NCI-H2029 treated with DMSO at 0.1 percent for 48 hours (cell line): ENCODE measurements around the gene MTSS2.
"Not testable (repeated sequence)": the region's sequence is repeated elsewhere in the genome, so short reads cannot be mapped to it uniquely, and the experiment has no call there.

ENCODE experiments used
- DNase-seq: peaks from one replicate; lab custom pipeline; 2025; lab: John Stamatoyannopoulos, UW

Gene MTSS2

DNA sequence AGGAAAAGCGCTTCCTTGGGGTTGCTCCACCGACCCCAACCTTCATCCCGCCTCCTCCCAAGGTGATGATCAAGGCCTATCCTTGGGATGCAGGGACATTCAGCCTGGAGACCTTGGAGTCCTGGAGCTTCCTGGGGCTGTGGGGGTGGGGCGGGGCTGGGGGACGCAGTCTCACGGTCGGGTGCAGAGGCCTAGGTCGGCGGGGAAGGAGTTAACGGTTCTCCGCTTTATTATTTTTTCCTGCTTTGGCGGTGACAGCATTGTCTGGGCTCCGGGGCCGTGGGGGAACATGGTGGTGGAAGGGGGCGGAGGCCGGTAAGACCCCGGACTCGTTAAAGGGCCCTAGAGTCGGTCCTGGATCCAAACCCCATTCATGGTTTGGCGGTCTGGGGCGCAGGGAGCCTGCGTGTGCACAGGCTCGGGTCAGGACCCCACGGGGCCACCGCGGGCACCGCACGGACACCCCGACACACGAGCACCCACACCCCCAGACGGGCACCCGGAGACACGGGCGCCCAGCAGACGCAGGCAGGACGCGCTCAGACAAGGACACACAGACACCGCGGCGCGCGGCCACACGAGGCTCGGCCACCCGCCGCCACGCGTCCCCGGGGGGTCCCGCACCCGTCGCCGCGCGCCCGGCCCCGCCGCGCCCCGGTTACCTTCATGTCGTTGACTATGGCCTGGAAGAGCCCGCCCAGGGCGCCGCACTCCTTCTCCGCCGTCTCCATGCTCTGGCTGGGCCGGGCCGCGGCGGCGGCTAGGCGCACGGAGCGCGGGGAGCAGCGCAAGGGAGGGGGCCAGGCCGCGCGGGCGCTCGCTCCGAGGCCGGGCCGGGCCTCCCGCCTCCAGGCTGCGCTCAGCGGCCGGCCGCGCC is 554 bp downstream of the MTSS2 start:
- DNase-seq: no peak

DNA sequence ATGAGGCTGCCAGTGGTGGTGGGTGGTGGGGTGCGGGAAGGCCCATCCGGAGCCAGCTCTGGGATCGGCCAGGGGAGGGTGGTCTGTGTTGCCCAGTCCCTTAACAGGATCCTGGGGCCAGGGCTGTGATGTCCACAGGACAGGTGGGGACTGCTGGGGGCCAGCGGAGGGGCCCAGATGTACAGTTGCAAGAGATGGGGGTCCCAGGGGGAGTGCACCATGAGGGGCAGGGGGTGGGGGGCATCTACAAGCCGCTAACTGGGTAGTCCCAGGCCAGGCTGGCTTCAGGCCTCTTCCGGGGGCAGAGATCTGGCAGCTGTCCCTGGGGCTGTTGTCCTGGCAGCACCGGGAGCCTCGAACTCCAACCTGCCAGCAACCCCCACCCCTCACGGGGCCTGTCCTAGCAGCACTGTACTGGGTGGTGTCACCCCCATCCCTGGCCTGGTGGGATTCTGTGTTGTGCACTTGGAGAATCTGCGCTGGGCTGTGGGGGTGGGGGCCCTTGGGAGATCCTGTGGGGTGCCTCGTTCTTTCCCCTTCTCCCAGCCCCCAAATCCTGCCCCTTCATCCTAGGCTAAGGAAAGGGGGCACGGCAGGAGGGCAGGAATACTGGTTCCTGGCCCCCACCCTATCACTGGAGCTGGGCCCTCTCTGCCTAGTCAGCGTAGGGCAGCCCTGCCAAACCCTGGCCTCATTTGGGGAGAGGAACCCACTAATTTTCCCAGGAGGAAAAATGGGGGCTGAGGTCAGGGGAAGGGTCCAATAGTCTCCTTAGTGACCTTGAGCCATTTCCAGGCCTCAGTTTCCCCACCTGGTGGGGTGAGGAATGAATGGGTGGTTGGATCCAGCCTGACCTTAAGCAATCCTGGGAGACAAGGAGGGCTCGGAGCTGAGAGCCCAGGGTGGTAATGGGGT is 1.4 kb downstream of the MTSS2 start:
- no peak for DNase-seq

DNA sequence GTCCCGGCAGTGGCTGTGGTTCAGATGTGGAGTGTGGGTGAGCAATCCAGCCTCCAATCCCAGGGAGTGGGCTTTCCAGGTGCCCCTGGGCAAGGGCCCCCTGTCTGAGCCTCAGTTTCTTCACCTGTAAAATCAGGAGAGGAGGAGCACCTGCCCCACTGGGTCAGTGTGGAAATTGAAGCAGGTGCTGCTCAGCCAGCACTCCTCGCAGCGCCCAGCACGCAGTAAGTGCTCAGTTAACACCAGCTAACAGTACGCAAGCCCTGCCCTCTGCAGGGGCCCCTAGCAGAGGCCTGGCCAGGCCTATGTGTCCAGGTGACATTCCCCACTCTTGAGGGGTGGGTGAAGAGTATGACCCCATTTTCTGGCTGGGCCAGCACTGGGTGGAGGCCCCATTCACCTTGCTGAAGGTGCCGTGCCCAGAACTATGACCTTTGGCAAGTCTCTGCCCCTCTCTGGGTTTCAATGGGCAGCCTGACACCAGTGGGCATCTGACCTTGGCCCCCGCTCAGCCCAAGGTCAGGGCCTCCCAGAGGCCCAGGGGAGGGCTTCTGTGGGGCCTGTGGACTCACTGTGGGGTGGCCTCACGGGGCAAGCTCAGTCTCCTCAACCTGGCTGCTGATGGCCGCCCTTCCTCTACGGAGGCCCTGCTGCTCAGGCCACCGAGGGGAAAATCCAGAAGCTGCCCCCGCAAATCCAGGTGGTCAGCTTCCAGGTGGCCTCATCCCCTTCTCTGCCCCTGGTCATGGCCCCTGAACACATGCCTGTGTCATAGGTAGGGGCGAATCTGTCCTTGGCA is 2.5 kb downstream of the MTSS2 start:
- no peak for DNase-seq

DNA sequence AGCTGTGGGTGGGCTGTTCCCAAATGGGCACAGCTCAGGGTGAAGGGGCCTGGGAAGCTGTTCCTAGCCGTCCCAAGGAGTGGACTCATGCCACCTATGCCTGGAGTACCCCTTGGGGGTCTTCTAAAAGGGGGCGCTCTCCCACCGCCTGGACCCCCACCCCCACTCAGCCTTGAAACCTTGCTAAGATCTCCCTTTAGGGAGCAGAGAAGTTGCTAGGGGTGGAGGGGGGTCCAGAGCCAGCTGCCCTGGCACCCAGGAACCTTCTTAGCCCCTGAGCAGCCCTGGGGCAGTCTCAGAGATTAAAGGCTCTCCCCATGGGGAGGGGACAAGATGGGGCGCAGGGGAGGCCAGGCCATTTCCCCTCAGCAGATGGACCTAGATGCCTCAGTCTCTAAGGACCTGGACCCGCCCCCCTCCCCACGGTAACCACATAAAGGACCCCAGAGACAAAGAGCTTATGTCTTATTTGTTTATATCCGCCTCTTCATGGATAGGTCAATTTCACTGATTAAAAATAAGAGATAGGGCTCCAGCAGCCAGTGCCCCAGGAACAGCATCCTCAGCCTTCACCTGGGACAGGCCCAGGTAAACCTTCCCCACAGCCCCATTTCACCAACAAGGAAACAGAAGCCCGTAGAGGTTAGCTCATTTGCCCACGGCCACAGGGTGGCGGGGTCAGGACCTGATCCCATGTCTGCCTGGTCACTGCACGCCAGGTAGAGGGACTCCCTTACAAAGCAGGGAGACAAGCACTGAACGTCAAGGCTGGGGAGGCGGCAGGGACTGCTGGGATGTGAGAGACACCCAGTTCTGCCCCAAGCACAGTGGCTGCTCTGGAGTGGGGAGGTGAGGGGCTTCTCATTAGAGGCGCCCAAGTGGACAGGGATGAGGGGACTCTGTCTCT is 3.4 kb downstream of the MTSS2 start:
- DNase-seq: no peak

DNA sequence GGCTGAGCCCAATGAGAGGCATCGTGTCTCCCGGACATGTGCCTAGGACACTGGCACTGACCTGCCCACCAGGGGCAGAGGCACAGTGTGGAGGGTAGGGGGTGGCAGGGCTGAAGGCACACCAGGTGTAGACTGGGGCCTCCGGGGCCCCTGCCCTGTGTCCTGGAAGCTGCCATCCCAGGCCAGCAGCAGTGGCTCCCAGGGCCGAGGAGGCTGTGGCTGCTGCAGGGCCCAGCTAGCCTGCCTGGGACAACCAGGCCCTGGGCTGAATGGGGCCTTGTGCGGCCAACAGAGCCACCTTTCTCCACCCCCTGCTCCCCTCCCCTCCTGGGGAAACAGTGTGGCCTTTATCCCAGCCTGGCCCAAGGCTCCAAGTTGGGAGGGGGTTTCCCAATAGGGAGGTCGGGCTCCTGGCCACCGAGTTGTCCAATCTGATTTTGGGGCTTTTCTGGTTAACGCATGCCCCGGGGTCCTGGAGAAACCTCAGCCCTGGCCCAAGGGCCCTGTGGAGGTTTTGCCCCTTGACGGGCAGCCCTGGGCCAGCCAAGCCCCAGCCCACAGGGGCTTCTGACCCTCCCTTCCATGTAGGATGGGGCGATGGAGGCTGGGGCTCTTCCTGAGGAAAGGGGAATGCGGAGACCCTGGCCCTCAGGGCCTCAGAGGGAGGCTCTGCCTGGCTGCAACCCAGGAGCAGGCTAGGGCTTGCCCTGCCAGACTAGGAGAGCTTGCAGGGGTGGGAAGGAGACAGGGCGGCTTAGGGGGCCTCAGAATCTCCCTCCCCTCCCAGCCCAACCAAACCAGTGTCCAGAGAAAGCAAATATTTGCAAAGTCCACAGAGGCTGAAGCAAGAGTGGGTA is 4.2 kb downstream of the MTSS2 start:
- no peak for DNase-seq

DNA sequence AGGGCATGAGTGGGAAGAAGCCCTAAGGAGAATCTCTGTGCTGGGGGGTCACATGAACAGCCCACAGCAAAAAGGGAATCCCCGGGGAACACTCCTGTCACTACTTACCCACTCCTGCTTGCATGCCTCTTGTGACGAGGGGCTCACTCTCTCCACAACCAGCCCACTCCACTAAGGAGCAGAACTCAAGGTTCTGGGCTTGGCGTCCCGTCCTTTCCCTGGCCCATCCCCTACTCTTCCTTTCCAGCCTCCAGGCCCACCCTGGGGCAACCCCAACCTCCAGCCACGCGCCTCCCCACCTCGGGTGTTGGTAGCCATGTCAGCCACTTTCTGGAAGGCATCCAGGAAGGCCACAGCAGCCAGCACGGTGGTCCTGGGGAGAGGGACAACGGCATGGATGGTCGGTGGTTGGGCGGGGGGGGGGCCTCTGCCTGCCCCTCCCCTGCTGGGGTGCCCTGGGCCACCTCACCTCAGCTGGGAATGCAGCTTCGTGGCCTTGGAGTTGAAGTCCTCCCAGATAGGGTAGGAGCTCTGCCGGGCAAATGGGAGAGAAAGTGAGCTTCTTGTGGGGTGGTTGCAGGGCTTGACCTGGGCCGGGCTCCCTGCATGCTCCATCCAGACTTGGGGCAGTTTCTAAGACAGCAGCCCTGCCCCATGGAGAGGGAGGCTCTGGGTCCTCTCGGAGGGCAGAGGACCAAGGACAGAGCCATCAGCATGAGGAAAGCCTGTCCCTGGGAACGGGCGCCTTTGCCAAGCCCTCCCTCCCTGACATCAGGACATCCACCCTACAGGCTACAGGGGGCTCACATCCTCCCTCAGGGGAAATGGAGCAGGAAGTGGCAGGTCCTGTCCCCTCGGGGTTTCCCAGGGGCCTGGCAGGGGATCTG is 5.1 kb downstream of the MTSS2 start:
- DNase-seq: no peak

DNA sequence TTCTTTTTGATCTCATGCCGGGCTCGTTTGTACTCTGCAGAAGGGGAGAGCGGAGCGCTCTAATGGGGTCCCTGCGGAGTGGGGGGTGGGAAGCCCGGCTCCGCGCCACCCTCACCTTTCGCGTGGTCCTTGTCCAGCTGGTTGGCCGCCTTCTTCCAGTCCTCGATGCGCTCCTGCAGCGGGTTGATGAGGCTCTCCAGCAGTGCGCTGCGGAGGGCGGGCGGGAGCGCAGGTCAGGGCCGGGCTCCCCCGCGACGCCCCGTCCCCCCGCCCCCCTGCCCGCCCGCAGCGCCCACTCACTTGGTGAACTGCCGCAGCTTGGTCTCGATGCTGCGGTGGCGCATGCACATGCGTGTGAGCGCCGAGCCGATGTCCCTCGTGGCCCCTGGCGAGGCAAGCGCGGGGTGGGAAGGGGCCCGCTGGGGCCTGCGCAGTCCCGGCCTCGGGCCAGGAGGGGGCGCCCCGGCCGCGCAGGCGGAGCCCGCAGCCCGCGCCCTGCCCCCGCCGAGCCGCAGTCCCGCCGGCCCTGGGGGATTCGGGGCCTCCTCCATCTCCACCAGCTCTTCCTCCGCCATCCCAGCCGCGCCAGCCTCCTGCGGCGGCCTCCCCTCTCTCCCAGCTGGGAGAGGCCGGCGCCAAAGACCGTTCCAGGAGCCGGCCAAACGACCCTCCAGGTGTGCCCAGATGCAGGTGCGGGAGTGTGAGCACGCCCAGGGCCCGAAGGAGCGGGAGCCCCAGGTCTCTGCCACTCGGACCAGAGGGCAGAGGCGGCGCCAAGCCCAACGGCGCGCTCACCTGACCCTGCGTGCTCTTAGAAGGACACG is 6.0 kb downstream of the MTSS2 start:
- no peak for DNase-seq

DNA sequence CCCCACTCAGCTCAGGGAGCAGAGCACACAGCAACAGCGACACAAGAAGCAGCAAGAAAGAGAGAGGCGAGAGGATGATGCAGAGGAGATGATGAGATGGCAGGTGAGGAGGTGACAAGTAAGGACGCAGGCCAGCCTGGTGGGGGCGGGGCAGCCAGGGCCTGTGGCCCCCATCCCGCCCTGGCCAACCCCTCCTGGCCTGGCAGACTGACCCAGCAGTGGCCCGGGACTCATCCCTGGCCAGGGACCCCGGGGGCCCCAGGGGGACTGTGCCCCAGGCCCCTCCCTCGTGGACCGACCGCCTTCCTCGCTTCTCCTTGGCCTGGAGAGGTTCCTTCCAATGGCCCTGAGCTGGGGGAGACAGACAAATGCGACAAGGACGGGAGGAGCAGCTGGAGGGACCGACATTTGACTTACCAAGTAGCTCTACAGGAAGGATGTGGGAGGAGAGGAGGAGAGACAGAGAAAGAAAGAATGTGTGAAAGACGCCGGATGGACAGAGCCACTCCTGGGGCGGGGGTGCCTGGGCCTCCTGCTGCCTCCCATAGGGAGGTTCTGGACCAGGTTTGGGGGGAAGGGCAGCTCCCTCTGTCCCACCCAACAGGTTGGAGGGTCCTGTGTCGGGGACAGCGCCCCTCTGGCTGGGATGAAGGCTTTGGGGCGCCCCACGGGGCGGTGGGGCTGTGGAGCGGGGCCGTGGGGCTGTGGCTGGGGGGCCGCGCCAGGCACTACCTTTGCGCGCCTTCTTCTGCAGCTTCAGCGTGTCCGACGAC is 6.8 kb downstream of the MTSS2 start:
- no peak for DNase-seq

DNA sequence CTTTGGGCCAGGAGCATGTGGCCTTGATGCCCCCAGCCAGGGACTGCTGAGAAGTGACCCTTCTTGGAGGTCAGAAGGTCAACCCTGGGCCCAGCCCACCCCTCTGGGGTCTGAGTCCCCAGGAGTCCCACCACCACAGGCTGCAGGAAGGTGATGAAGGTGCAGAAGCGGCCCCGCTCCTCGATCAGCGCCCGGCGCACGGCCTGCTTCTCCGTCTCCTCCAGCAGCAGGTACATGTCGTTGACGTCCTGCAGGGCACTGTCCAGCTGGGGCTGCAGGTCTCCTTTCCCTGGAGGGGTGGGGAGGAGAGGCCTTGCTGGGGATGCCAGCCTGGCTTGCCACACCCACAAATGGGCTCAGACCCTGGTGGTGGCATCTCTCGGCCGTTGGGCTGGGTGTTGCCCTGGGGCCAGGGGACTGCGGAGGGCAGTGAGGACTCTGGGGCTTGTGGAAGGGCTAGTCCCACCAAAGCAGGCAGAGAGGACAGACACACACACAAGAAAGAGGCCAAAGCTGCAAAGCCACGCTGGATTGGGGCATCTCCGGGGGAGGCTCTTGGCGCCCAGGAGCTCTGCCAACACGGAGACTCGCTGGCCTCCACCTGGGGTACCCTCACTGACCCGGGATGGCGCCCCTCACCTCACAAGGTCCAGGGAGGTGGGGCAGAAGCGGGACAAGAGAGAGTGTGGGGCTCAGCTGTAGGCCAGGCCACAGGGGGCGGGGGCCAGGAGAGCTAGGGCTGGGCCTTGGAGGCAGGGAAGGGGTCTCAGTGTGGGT is 7.5 kb downstream of the MTSS2 start:
- DNase-seq: no peak

DNA sequence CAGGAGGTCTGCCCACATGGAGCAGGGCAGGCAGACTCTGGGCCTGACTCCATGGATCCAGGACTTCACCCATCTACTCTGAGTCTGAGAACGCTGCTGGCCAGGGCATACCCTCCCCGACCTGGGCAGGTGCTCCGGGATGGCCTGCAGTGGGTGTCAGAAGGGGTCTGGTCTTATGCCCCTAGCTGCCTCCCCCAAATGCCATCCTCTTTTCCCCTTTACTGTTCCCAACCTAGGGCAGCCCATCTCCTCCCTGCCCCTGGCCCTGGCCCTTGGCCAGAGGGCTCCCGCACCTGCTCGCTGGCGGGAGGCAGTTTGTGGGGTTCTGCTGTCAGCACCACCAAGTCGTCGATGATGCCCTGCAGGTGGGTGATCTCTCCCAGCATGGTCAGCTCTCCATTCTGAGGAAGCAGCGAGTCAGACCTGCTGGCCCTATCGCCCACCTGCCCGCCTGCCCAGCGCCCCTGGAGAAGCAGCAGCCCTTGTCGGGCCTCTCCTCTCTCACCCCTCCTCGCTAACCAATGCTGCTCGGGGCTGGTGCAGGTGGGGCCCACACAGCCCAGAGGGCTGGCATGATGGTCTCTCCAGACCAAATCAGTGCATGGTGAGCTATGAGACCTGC is 8.2 kb downstream of the MTSS2 start:
- DNase-seq: no peak

DNA sequence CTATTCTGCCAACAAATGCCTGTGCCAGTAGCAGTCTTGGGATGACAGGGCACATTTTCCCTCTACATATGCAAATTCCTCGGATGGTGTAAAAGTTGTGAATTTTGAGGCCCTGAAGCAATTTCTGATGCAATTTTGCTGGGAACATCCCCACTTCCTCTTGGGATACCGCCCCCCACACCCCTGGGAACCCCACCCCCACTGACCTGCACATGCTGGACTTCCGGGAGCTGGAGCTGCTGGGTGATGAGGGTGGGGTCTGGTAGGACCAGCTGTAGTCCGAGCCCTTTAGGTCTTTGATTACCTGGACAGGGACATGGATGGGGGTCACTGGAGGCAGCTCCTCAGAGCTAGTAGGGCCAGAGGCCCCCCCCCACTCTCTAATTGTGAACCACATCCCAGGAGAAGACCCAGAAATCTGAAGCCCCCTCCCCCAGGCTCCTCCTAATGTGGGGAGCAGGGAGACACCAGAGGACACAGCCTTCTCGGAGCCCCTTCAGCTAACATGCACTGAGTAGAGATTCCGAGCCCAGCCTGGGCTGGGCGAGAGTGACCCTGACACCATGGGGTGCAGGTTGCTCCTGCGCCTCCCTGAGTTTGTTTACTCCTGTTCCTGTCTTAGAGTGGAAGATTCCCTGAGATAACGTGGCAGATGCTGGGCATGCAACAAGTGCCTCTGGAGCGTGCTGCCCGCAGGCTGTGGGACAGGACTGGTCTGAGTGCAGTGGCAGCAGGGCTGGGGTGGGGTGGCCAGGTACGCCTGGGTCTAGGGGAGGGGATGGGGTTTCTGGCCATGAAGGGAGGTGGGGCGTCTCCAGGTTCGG is 9.0 kb downstream of the MTSS2 start:
- DNase-seq: no peak

DNA sequence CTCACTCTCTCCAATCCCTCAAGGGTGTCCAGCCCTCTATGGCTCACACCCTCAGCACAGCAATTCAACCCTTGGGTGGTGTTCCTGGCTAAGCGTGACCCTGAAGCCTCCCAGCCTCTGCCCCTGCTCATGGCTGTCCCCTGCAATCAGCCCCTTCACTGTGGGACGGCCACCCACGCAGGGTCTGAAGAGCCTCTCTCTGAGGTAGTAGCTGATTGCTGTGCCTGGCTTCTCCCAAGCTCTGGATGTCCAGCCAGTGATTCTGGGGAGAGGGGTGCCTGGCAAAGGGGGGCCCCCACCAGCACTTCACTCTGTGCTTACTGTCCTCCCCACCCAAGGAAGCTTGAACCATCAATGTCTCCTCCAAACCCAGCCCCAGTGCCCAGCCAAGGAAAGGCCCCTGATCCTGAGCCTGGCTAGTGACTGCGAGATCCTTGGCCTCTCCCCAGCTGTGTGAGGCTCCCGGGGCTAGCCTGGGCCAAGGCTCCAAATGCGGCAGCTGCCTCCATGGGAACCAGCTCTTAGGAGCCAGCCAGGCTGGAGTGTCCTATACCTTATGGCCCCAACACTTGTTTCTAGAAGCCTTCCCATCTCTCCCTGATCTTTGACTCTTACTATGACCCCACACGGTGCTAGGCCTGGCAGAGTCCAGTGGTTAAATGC is 9.9 kb downstream of the MTSS2 start:
- DNase-seq: no peak

DNA sequence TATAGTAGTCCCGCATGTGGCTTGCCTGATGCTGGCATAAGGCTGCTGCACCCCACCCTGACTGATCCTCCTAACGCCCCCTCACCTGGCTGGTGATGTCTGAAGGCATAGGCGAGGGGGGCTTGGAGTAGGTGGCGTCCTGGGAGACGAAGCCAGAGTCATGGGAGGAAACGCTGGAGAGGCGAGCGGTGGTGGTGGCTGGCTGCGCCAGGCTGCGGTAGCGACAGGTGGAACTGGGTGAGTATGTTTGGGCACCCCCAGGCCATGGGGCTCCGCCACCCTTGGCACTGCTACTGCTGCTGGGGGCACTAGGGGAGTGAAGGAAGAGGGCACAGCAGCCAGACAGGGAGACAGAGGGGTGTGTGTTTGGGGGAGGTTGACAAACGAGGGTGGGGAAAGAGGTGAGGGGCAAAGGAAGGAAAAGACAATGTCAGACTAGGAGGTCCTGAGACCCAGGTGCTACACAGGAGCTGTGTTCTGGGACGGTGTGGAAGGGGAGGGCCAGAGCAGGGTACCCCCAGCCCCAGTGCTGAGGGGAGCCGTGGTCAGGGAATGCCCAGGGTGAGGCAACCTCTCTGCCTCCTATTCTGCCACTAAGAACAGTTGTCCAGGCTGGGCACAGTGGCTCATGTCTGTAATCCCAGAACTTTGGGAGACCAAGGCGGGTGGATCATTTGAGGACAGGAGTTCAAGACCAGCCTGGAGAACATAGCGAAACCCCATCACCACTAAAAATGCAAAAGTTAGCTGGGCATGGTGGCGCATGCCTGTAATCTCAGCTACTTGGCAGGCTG is 11.4 kb downstream of the MTSS2 start:
- DNase-seq: no peak

DNA sequence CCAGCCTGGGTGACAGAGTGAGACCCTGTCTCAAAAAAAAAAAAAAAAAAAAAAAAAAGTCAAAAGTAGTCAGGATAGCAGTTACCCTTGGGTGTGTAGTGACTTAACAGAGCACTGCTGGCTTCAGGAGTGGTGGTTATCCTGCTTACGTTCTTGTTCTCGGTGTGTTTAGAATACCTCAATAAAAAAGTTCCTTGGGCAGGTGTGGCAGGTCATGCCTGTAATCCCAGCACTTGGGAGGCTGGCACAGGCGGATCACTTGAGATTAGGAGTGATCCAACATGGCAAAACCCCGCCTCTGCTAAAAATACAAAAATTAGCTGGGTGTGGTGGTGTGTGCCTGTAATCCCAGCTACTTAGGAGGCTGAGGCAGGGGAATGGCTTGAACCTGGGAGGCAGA is 14.9 kb downstream of the MTSS2 start:
- DNase-seq: not testable (repeated sequence)
